NCI-H69 (cell line): ENCODE data around the gene ALDH3B2.
"Not testable (repeated sequence)": the region's sequence is repeated elsewhere in the genome, so short reads cannot be mapped to it uniquely, and the experiment has no call there.

Experiments
- DNase-seq: peaks from one replicate; lab custom pipeline; 2025; lab: John Stamatoyannopoulos, UW

ALDH3B2 gene

GRCh38 chr11:67674442-67674871 is at the start of gene ALDH3B2:
ALDH3B2 (minus strand) TSS chr11:67674623; CDS start chr11:67666935, 7,688 bp downstream.
- no peak for DNase-seq

GRCh38 chr11:67723036-67723435 is 48.6 kb upstream of the ALDH3B2 start:
- not testable (repeated sequence) for DNase-seq

- not testable (repeated sequence) for DNase-seq
Observed at GRCh38 chr11:67716226-67716625, 41.8 kb upstream of the ALDH3B2 start.

GRCh38 chr11:67715801-67716200 is 41.4 kb upstream of the ALDH3B2 start:
- not testable (repeated sequence) for DNase-seq

GRCh38 chr11:67713892-67714509 is 39.6 kb upstream of the ALDH3B2 start:
- DNase-seq = not testable (repeated sequence)

GRCh38 chr11:67711676-67712075 is 37.3 kb upstream of the ALDH3B2 start:
- not testable (repeated sequence) for DNase-seq

- DNase-seq = not testable (repeated sequence)
Observed at GRCh38 chr11:67711212-67711611, 36.8 kb upstream of the ALDH3B2 start.

GRCh38 chr11:67709806-67710205 is 35.4 kb upstream of the ALDH3B2 start:
- DNase-seq = not testable (repeated sequence)

GRCh38 chr11:67705264-67705663 is 30.8 kb upstream of the ALDH3B2 start:
- DNase-seq = no peak

GRCh38 chr11:67704524-67704923 is 30.1 kb upstream of the ALDH3B2 start:
- no peak for DNase-seq

- not testable (repeated sequence) for DNase-seq
Observed at GRCh38 chr11:67703709-67704108, 29.3 kb upstream of the ALDH3B2 start.

GRCh38 chr11:67700548-67701262 is 26.3 kb upstream of the ALDH3B2 start:
- peak; percentile 74 for DNase-seq

- peak; percentile 6 for DNase-seq
Observed at GRCh38 chr11:67700141-67700540, 25.7 kb upstream of the ALDH3B2 start.

- no peak for DNase-seq
Observed at GRCh38 chr11:67699521-67699920, 25.1 kb upstream of the ALDH3B2 start.

GRCh38 chr11:67698247-67698646 is 23.8 kb upstream of the ALDH3B2 start:
- DNase-seq = no peak

GRCh38 chr11:67697846-67698245 is 23.4 kb upstream of the ALDH3B2 start:
- DNase-seq = no peak

- DNase-seq = no peak
Observed at GRCh38 chr11:67696998-67697397, 22.6 kb upstream of the ALDH3B2 start.

- DNase-seq = no peak
Observed at GRCh38 chr11:67695606-67696005, 21.2 kb upstream of the ALDH3B2 start.

- no peak for DNase-seq
Observed at GRCh38 chr11:67694875-67695555, 20.6 kb upstream of the ALDH3B2 start.

- DNase-seq = no peak
Observed at GRCh38 chr11:67691149-67691548, 16.7 kb upstream of the ALDH3B2 start.

GRCh38 chr11:67689178-67689577 is 14.8 kb upstream of the ALDH3B2 start:
- no peak for DNase-seq

GRCh38 chr11:67687986-67688385 is 13.6 kb upstream of the ALDH3B2 start:
- DNase-seq = no peak
